Activated CD4-positive, alpha-beta T cell treated with anti-CD3 and anti-CD28 coated beads for 48 hours (primary cell): ENCODE results near the gene DDX54.
A peak's percentile ranks its signal among the peaks of the same experiment; 100 is the strongest.

ENCODE experiments used
- DNase-seq: peaks from one replicate; pipeline ENCODE4 v3.0.0-alpha.2; 2020

DDX54 gene

GRCh38 chr12:113185180-113186032 is at the start of gene DDX54, which contains the start of gene RITA1:
TSS of gene DDX54 (minus strand) at chr12:113185478. CDS start at chr12:113185451, 27 bp downstream.
TSS of gene RITA1 (plus strand) at chr12:113185721. CDS start at chr12:113186747, 1,026 bp downstream.
- peak; percentile 83 for DNase-seq

- DNase-seq = no peak
Measured at GRCh38 chr12:113234483-113234882, 49.2 kb upstream of the DDX54 start.

- no peak for DNase-seq
Measured at GRCh38 chr12:113233967-113234366, 48.7 kb upstream of the DDX54 start.

GRCh38 chr12:113232840-113233585 is 47.7 kb upstream of the DDX54 start:
- DNase-seq = peak; percentile 79

- DNase-seq = no peak
Measured at GRCh38 chr12:113232089-113232839, 47.0 kb upstream of the DDX54 start.

- DNase-seq = no peak
Measured at GRCh38 chr12:113231235-113232088, 46.2 kb upstream of the DDX54 start.

GRCh38 chr12:113230315-113231234 is 45.3 kb upstream of the DDX54 start:
- peak; percentile 45 for DNase-seq

GRCh38 chr12:113228394-113229028 is 43.2 kb upstream of the DDX54 start:
- no peak for DNase-seq

- DNase-seq = no peak
Measured at GRCh38 chr12:113227686-113228391, 42.6 kb upstream of the DDX54 start.

- DNase-seq = no peak
Measured at GRCh38 chr12:113226696-113227568, 41.7 kb upstream of the DDX54 start.

- DNase-seq = no peak
Measured at GRCh38 chr12:113224955-113225354, 39.7 kb upstream of the DDX54 start.

- DNase-seq = no peak
Measured at GRCh38 chr12:113222730-113223531, 37.7 kb upstream of the DDX54 start.

- DNase-seq = peak; percentile 38
Measured at GRCh38 chr12:113221997-113222729, 36.9 kb upstream of the DDX54 start.

GRCh38 chr12:113221181-113221996 is 36.1 kb upstream of the DDX54 start, which contains the start of gene TPCN1:
TSS of gene TPCN1 (plus strand) at chr12:113221464. CDS start at chr12:113226853, 5,389 bp downstream.
- peak; percentile 100 for DNase-seq

- DNase-seq = no peak
Measured at GRCh38 chr12:113220593-113221180, 35.4 kb upstream of the DDX54 start.

GRCh38 chr12:113216027-113216426 is 30.7 kb upstream of the DDX54 start:
- DNase-seq = no peak
